Liver (tissue), 9 donors: ENCODE results near the gene EIF4B. TPM values are rescaled to one million over a fixed set of nuclear protein-coding genes. Genes with fewer than 3 reads are reported as not detected.

Experiments
- DNase-seq: peaks from one replicate; pipeline ENCODE4 v3.0.0-alpha.2; 2017; ENCODE audit warnings: low spot score
- H3K27ac ChIP-seq, 2 donors: one replicate each; pipeline ENCODE4 v1.7.0; 2013; ENCODE audit warnings: inconsistent platforms in 2 of 2, low read length in 2 of 2, control low read depth in 1 of 2, low read depth in 1 of 2, mild to moderate bottlenecking in 1 of 2
- H3K27me3 ChIP-seq, 4 donors: one replicate each; pipeline versions ENCODE4 v1.6.1 to v1.7.0; 2013; ENCODE audit warnings: low read length in 3 of 4, inconsistent platforms in 1 of 4, mild to moderate bottlenecking in 1 of 4, moderate library complexity in 1 of 4; ENCODE audit not compliant: control insufficient read depth in 4 of 4, insufficient read depth in 4 of 4
- H3K36me3 ChIP-seq, 4 donors: one replicate each; pipeline versions ENCODE4 v1.6.1 to v1.7.0; 2013; ENCODE audit warnings: low read length in 3 of 4, mild to moderate bottlenecking in 3 of 4, low read depth in 1 of 4, moderate library complexity in 1 of 4; ENCODE audit not compliant: control insufficient read depth in 4 of 4, insufficient read depth in 3 of 4
- H3K4me1 ChIP-seq, 4 donors: one replicate each; pipeline versions ENCODE4 v1.6.1 to v1.7.0; 2013; ENCODE audit warnings: low read length in 3 of 4, mild to moderate bottlenecking in 3 of 4, moderate library complexity in 1 of 4; ENCODE audit not compliant: control insufficient read depth in 4 of 4, insufficient read depth in 4 of 4
- H3K4me3 ChIP-seq, 3 donors: one replicate each; pipeline versions ENCODE4 v1.6.1 to v1.7.0; 2013; ENCODE audit warnings: low read length in 3 of 3, control low read depth in 1 of 3, low read depth in 1 of 3, mild to moderate bottlenecking in 1 of 3
- H3K9ac ChIP-seq, 2 donors: one replicate each; pipeline ENCODE4 v1.7.0; 2013; ENCODE audit warnings: low read length in 2 of 2, mild to moderate bottlenecking in 2 of 2, moderate library complexity in 2 of 2, control low read depth in 1 of 2, low read depth in 1 of 2
- H3K9me3 ChIP-seq, 4 donors: one replicate each; pipeline versions ENCODE4 v1.6.1 to v1.7.0; 2013; ENCODE audit warnings: low read length in 3 of 4; ENCODE audit not compliant: control insufficient read depth in 4 of 4
- ATF3 ChIP-seq: IDR thresholded peaks from 2 replicates; pipeline ENCODE4 v1.6.1; 2016; ENCODE audit warnings: antibody characterized with exemption
- CTCF ChIP-seq: fragments of 150-350 bp; IDR thresholded peaks from 2 replicates; pipeline ENCODE4 v1.5.1; 2017; ENCODE audit warnings: improper control_type of control experiment, low read depth, low read length; ENCODE audit not compliant: missing input control
- EGR1 ChIP-seq, 2 donors: IDR thresholded peaks; 2 replicates each; pipeline ENCODE4 v1.6.1; 2016 to 2018; ENCODE audit warnings: antibody characterized with exemption in 2 of 2, low read depth in 2 of 2
- FOXA1 ChIP-seq: IDR thresholded peaks from 2 replicates; pipeline ENCODE4 v1.6.1; 2016; ENCODE audit warnings: antibody characterized with exemption
- FOXA2 ChIP-seq: IDR thresholded peaks from 2 replicates; pipeline ENCODE4 v1.6.1; 2016; ENCODE audit warnings: antibody characterized with exemption
- GABPA ChIP-seq, 2 donors: IDR thresholded peaks in 1 of 2; conservative IDR thresholded peaks in 1 of 2; 2 replicates each; pipeline ENCODE4 v1.6.1; 2016; ENCODE audit warnings: antibody characterized with exemption in 2 of 2, mild to moderate bottlenecking in 1 of 2, moderate library complexity in 1 of 2
- HNF4A ChIP-seq, 2 donors: conservative IDR thresholded peaks; 2 replicates each; pipeline ENCODE4 v1.6.1; 2016; ENCODE audit warnings: antibody characterized with exemption in 2 of 2, mild to moderate bottlenecking in 2 of 2
- HNF4G ChIP-seq: IDR thresholded peaks from 2 replicates; pipeline ENCODE4 v1.6.1; 2016; ENCODE audit warnings: antibody characterized with exemption
- JUND ChIP-seq, 2 donors: IDR thresholded peaks; 2 replicates each; pipeline ENCODE4 v1.6.1; 2016; ENCODE audit warnings: antibody characterized with exemption in 2 of 2
- MAX ChIP-seq: IDR thresholded peaks from 2 replicates; pipeline ENCODE4 v1.6.1; 2016; ENCODE audit warnings: antibody characterized with exemption
- NR2F2 ChIP-seq: IDR thresholded peaks from 2 replicates; pipeline ENCODE4 v1.6.1; 2016; ENCODE audit warnings: antibody characterized with exemption
- RAD21 ChIP-seq, 2 donors: IDR thresholded peaks; 2 replicates each; pipeline ENCODE4 v1.6.1; 2016; ENCODE audit warnings: antibody characterized with exemption in 2 of 2, mild to moderate bottlenecking in 2 of 2
- REST ChIP-seq: IDR thresholded peaks from 2 replicates; pipeline ENCODE4 v1.6.1; 2016; ENCODE audit warnings: antibody characterized with exemption, mild to moderate bottlenecking
- RXRA ChIP-seq, 2 donors: IDR thresholded peaks; 2 replicates each; pipeline ENCODE4 v1.6.1; 2017 to 2018; ENCODE audit warnings: antibody characterized with exemption in 2 of 2, mild to moderate bottlenecking in 1 of 2
- SP1 ChIP-seq: IDR thresholded peaks from 2 replicates; pipeline ENCODE4 v1.6.1; 2018; ENCODE audit warnings: antibody characterized with exemption, mild to moderate bottlenecking
- TAF1 ChIP-seq: conservative IDR thresholded peaks from 2 replicates; pipeline ENCODE4 v1.6.1; 2016; ENCODE audit warnings: antibody characterized with exemption, mild to moderate bottlenecking
- YY1 ChIP-seq: IDR thresholded peaks from 2 replicates; pipeline ENCODE4 v1.6.1; 2016; ENCODE audit warnings: antibody characterized with exemption, mild to moderate bottlenecking
- ZBTB33 ChIP-seq: IDR thresholded peaks from 2 replicates; pipeline ENCODE4 v1.6.1; 2016; ENCODE audit warnings: antibody characterized with exemption
- WGBS: extraction: QIAGEN DNeasy Blood & Tissue Kit; methylation state at CpG from one replicate; pipeline ENCODE4 v1.1.7; 2013; 5-methylcytosine and 5-hydroxymethylcytosine counted together
- polyA plus RNA-seq, 2 donors: library from polyadenylated mRNA; stranded (reverse) in 1 of 2; unstranded in 1 of 2; fragments of 200-250 nt in 1 of 2; fragments of >200 nt in 1 of 2; fragmentation: Nextera tagmentation in 1 of 2; extraction: Ambion mirVana in 1 of 2; gene quantifications; one replicate each; pipeline versions ENCODE4 v1.2.1 to v1.2.3, GENCODE V29; 2013 to 2015
- total RNA-seq, 2 donors: library from RNA; depleted of rRNA; stranded (reverse); fragments of >200 nt; gene quantifications; one replicate each; pipeline ENCODE4 v1.2.3, GENCODE V29; 2014
- donor health status: healthy.
- donor health status: healthy.
- donor health status: healthy.
- donor health status: healthy.
- donor health status: healthy.

The EIF4B gene
- total and polyA plus RNA-seq, 4 donors = 32.1 to 273 (median 169) TPM

GRCh38 chr12:53050426-53051057 lies 44.3 kb downstream of the EIF4B start:
- no peaks in the 10 kb centered on the region for H3K27me3 ChIP-seq
- peak overlapping the region; percentile 80 to 94 (median 87) for H3K4me3 ChIP-seq
- peaks cover 2% of the 10 kb centered on the region in 4 donors for H3K36me3 ChIP-seq
- peak overlapping the region; percentile 84 to 93 for H3K9ac ChIP-seq
- peak overlapping the region; percentile 94 to 98 for H3K27ac ChIP-seq
- no peaks in the 10 kb centered on the region for H3K9me3 ChIP-seq
- DNase-seq = peak; percentile 33
- TF ChIP-seq NR2F2 = no peak
- no peak for TF ChIP-seq EGR1 (IDR thresholded peaks at IDR 0.05; ENCODE audit: low read depth in 2 of 2)
- no peak for TF ChIP-seq CTCF
- no peak for TF ChIP-seq FOXA1
- TF ChIP-seq JUND (IDR thresholded peaks at IDR 0.05) = no peak
- no peak for TF ChIP-seq FOXA2
- 22% methylated on average over 2 of the region's 2 CpGs for WGBS
- H3K4me1 ChIP-seq = peaks cover 14 to 75% (median 53%) of the 10 kb centered on the region in 4 donors

- WGBS = 18% methylated on average over 11 of the region's 11 CpGs
- peaks cover 9 to 68% (median 48%) of the 10 kb centered on the region in 4 donors for H3K4me1 ChIP-seq
Observed at GRCh38 chr12:53051058-53051880, 45.0 kb downstream of the EIF4B start.

More at GRCh38 chr12:53051058-53051880, 45.0 kb downstream of the EIF4B start:
- H3K9ac ChIP-seq = peak overlapping the region; percentile 84 to 93
- peaks cover 3 to 6% (median 5%) of the 10 kb centered on the region in 4 donors for H3K36me3 ChIP-seq
- TF ChIP-seq HNF4G (peak; percentile 23), EGR1 (IDR thresholded peaks at IDR 0.05; ENCODE audit: low read depth in 2 of 2) (peak; percentile 15 to 34), REST (peak; percentile 64), FOXA1 (no peak), SP1 (peak; percentile 68), NR2F2 (peak; percentile 86), GABPA (IDR thresholded peaks at IDR 0.05 in 1 of 2, conservative IDR thresholded peaks at IDR 0.05 in 1 of 2) (no peak), ATF3 (peak; percentile 73), FOXA2 (peak; percentile 71), TAF1 (peak; percentile 57), CTCF (peak; percentile 29), ZBTB33 (peak; percentile 55), RAD21 (IDR thresholded peaks at IDR 0.05) (peak in 1 of 2 donors; percentile 25), MAX (peak; percentile 80), YY1 (peak; percentile 57), RXRA (IDR thresholded peaks at IDR 0.05) (peak; percentile 69 to 76), HNF4A (conservative IDR thresholded peaks at IDR 0.05) (peak; percentile 78 to 81), JUND (IDR thresholded peaks at IDR 0.05) (peak; percentile 25 to 59)
- peak overlapping the region; percentile 94 to 98 for H3K27ac ChIP-seq
- peak overlapping the region; percentile 80 to 94 (median 87) for H3K4me3 ChIP-seq
- no peaks in the 10 kb centered on the region for H3K27me3 ChIP-seq
- no peaks in the 10 kb centered on the region for H3K9me3 ChIP-seq
- peak; percentile 57 for DNase-seq
